ENCODE results near the gene ATP8A2.
A peak's percentile ranks its signal among the peaks of the same experiment; 100 is the strongest.
"Not testable (repeated sequence)": the region's sequence is repeated elsewhere in the genome, so short reads cannot be mapped to it uniquely, and the experiment has no call there.

Gene ATP8A2

DNA sequence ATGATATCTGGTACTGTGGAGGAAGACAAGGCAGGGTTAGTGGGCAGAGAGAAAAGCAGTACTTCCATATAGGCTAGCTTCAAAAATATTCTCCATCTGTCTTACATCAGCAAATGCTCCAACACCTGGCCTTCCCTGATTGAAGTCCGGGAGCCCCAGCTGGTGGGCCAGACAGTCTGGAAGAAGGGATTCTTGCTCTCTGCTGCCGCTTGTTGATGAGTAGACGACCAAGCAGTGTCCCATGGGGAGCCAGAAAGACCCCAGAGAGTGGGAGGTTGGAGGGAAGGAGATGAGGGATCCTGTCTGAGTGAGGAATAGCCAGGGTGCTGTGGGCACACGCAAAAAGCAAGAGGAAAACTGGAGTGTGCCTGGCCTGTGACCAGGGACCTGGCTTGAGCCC lies 95.1 kb downstream of the ATP8A2 start:
- no peak for DNase-seq

DNA sequence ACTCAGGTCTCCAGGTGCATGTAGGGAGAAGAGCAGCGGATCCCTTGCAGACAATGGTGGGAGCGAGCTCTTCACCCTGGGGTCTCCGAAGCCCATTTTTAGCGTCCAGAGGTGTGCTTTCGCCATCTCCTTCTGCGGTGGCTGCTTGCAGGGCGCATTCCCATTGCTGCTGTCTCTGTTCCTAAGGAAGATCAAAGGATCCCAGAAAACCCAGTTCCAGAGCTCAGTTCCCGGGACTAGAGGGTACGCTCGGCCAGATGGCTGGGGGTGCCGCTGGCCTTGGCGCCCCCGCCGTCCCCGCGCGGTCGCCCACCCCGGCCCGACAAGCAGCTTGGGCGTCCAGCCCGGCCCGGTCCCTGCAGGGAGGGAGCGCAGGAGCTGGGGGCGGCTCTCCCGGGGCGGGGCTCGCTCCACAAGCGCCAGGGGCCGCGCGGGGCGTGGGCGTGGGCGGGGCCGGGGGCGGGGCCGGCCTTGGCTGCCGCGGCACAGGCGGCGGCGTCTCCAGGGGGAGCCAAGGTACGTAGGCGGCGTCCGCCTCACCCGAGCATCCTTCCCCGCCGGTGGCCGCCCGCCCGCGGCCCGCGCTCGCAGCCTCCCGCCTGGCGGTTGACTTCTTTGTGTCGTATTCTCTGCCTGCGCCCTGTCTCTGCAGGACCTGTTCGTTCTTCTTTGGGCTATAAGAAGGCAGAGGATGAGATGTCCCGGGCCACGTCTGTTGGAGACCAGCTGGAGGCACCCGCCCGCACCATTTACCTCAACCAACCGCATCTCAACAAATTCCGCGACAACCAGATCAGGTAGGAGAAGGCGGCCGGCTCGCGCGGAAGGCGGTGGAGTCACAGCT lies 96.8 kb downstream of the ATP8A2 start:
- no peak for DNase-seq

DNA sequence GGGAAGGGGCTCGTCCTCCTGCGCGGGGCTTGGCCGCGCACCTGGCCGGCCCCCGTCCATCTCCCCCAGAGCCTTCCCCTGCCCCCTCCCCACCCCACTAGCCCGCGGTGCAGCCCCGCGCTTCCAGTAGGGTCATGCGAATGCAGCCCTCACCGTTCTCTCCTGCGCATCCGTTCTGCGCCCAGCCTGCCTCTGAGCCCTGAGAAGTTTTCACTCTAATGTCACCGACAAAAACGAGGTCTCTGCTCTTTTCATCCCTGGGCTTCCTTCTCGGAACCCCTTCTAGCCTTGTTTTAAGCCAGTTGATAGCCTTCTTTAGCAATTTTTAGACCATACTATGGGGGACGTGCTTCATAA lies 97.4 kb downstream of the ATP8A2 start:
- DNase-seq = no peak

DNA sequence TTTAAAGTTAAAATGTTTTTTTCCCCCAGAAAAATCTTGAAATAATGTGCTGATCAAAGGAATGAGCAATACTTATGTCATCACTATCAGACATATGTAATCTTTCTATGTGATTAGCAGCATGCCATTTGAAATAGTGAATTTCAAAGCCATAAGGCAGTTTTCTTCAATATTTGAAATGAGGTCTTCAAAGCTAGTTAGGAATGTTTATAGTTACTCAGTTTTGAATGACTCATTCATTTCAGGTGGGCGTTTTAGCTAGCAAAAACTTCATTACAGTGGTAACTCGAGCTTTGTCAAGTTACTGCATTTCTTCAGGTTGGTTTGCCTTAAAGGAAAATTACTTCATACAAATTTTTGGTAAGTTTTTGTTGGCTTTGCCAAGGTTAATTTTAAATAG lies 102.1 kb downstream of the ATP8A2 start:
- no peak for DNase-seq

DNA sequence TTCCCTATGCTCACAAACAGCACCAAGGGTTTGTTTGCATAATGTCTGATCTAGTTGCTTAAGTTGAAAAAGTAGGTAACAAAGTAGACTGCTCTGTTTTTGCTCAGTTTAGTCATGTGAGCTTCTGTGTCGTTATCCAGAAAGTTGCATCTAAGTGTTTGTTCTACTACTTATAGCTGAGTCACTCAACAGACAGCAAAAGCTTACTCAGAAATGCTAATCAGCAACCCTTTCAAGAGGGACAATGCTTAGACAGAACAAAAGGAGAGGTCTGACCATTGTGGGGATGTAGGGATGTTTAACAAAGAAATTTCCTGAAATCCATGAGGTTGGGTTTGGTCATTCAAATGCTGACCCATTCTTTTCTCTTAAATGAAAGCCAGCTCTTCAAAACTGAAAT lies 106.4 kb downstream of the ATP8A2 start:
- no peak for DNase-seq

DNA sequence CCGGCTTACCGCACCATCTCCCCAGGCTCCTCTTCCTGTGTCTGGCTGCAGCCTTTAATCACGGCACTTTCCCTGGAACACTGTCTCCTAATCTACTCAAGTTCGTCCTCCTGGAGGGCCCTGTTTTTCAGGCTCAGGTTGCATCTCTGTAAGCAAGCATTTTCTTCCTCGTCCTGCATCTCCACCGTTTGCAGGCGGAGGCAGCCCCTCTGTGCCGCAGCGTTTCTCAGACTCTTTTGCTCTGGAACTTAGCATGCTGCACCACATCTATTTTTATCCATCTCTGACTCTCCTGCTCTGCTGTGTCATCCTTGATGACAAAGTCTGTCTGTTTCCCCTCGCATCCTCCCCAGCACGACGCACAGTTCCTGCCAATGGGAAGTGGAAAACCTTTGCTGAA lies 117.5 kb downstream of the ATP8A2 start:
- no peak for DNase-seq

DNA sequence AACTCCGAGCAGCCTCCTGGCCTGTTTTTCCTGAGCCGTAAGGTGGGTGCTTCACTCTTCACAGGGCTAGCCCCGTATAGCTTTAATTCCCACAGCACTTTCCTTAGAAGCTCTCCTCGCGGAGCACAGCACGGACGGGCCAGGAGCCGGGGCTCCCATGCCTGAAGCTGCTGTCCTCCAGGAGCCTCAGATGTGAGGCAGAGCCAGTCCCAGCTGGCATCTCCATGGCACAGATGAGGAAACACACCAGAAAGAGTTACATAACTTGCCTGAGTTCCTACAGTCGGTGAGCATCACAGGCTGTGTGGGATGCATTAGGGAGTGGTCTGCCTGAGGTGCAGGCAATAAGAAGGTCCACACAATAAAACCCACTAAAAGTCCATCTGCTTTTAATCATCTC lies 118.5 kb downstream of the ATP8A2 start:
- DNase-seq = no peak

DNA sequence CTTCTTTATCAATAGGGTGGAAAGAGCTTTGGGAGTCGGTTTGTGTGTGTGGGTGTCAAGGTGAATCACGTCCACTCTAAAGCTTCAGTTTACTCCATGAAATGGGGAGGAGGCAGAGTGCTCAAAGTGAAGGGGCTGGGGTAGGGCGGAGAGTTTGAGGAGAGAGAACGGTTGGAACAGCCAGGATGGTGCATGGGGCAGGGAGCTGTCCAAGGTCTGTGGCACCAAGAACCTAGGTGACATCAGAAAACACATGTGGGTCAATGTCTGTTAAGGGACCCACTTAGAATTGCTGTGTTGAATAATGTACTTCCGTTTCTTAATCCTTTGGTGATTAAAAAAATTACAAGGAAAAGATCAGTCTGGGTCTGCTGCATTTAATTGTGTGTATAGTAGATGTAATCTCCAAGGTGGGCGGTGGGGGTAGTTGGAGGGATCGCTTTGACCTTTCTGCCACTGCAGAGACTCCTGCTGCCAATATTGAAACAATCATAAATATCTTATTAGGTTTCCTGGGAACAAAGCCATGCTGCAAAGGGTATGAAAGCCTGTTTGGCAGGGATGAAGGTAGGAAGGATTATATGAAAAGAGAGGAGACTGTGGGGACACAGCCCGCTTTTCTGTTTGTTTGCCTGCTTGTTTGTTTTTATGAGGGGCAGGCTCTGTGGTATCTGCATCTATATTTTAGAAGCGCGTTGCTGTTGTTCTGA lies 122.3 kb downstream of the ATP8A2 start:
- DNase-seq = peak in 1 of 2 experiments; percentile 0

DNA sequence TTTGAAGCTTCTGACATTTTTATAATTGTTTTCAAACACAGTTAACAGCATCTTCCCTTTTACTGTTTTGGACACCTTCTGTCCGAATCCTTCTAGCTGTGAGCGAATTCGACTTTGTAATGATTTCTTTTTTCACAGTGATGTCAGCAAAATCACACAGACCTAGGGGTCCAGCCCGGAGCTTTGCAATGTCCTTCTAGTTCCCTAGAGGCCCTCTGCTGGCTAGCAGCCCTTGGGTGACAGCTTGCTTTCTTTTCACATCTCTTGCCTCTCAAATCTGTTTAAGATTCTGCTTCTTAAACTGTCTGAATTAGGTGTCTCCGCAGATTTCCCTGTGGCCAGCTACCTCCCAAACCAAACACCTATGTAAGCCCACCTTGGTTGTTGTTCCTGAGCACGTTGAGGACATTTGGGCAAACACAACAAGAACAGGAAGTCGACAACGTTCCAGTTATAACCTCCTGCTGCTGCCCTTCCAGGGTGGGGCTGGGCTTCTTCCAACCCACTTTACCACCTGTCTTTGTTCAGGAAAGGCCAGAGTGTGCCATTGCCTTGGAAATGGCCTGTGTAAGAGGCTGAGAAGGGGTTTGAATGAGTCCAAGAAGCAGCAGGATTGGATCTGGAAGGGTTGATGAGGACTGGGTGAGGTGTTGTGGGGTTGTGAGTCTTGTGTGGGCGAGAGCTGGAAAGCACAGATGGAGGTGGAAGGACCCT lies 123.1 kb downstream of the ATP8A2 start:
- DNase-seq = no peak

DNA sequence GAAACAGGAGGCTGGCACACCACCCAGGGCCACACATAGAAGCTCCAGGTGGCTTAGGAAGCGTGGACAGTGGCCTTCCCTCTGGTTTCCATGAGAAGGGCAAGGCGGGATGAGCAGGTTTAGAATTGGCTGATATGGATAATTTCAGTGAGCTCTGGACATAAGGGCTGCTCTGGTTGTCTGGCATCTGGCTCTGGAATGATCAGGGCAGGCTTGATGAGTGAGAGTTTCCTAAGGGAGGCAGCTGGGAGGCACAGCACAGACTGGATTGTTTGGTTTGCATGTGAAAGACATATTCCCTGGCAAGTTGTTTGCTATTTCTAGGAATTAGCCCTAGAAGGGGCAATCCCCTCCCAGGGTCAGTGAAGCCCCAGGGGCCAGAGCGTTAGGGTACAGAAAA lies 129.5 kb downstream of the ATP8A2 start:
- DNase-seq = no peak

DNA sequence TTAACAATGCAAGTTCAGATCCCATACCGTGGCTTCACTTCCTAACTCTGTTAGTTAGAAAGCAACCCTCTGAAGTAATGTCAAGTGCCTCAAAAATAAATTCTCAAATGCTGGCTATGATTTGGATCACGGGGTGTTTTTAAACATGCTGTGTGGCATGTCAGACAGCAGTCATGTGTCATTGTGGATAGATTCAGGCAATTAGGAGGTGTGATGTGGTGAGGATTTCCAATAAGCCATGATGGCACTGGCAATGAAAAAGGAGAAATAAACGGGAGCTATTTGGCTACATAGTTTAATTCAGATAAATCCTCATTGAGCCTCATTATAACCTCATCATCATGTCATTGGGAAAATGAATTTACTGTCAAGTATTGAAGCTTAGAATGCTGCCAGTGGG lies 130.3 kb downstream of the ATP8A2 start:
- DNase-seq = no peak

DNA sequence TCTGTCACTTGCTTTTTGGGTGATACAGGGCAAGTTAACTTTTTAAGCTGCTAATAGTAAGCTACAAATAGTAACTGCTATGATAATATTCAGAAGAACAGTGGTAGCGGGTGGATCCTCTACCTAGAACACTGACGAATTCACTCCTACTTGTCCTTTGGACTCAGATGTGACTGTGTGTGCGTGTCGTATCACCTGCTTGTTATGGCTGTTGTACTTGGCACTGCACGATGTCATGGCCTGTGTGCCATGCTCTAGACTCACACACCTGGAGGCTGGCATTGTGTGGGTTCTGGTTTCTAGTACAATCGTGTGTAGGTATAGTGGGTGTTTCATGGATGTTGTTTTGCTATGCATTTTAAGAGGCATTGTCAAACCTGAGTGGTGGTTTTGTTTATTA lies 130.8 kb downstream of the ATP8A2 start:
- DNase-seq = no peak

DNA sequence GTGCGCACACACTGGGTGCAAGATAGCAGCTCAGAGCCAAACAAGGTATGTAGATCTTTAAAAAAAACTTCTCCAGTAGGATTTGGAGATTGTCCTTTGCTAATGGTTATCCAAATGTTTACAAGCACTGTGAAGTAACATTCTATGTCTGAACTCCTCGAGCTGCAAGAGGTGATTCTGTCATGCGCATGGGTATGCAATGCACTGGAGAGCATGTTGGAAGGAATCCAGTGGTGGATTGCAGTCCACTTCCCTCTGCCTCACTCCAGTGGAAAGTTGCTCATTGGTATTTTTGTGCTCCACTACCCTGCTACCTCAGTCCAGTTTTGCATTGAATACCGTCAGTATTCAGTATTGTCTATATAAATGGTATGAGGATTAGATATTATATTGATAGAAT lies 132.1 kb downstream of the ATP8A2 start:
- no peak for DNase-seq

DNA sequence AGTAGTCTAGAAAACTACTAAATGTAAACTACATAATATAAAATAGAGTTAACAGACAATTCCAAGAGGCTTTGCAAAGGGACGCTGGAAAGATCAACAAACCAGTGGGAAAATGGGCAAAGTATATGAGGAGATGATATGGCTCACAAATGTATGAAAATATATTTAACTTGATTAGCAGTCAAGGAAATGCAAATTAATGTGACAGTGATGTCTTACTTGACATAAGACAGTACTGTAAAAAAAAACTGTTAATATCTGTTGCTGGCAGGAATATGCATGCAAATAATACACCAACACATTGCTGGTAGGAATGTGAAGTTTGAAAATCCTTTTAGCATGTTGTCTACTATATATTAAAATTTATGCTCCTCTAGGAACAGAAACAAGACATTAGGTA lies 136.1 kb downstream of the ATP8A2 start:
- no peak for DNase-seq

DNA sequence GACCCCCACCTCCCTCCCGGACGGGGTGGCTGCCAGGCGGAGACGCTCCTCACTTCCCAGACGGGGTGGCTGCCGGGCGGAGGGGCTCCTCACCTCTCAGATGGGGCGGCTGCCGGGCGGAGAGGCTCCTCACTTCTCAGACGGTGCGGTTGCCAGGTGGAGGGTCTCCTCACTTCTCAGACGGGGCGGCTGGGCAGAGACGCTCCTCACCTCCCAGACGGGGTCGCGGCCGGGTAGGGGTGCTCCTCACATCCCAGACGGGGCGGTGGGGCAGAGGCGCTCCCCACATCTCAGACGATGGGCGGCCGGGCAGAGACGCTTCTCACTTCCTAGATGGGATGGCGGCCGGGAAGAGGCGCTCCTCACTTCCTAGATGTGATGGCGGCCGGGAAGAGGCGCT lies 141.3 kb downstream of the ATP8A2 start:
- not testable (repeated sequence) for DNase-seq

DNA sequence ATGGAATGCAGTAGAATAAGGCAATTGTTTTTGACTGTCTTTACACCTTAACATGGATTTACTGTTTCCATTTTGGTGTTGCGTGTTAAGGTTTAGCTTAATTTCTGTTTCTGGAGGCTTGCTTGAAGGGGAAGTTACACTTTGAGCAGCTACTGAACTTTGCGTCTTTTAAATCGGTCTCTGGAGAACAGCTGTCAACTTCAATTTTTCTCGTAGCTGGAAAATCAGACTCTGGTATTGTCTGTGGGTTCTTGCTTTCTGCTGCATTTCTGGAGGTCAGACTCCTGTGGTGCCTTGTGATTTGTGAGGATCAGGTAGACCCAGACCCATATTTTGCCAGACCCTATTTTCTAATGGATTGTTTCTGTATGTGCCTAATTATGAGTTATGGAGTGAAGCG lies 146.7 kb downstream of the ATP8A2 start:
- DNase-seq = no peak

DNA sequence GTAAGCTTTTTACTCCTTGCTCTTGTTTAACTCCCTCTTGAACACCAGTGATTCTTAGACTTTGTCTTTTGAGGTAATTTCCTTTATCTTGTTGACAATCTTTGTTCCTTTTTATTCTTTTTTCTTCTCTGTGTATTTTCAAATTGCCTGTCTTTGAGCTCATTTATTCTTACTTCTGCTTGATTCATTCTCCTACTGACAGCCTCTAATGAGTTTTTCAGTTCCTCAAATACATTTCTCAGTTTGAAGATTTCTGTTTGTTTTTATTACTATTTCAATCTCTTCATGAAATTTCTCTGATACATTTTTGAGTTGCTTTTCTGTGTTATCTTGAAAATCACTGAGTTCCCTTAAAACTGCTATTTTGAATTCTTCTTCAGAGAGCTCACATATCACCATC lies 154.1 kb downstream of the ATP8A2 start:
- no peak for DNase-seq

DNA sequence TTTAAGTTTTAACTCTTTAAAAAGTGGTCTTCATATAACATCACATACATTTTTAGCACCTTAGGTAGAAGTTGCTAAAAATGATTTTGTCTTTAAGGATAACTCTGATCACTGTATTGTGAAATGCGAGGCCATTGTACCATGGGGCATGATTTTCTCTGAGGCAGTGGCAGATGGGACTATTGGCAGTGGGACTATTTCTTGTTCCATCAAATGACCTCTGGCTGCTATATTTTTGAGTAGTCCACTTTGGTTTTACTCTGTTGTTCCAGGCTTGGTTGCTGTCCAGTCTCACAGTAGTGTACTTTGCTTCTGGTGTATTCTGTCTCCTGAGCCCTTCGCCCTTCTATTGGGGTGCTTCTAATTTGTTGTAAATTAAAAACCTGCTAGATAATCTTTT lies 156.5 kb downstream of the ATP8A2 start:
- DNase-seq = no peak

DNA sequence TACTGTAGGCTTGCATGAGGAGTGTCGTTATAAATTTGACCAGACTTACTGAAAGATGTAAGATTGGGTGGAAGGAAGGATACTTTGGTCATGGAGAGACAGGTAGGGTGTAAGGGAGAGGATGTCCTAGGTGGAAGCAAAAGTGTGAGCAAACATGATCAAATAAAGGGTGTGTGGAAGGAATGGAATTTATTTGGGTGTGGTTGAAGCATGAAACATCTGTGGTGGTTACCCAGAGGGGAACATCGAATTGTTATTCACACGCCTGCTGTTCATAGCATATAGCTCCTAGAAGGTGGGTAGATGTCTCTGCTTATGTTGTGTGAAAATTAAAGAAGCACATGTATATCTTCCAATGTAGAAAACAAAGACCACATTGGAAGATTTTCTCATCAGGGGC lies 157.7 kb downstream of the ATP8A2 start:
- DNase-seq = no peak

DNA sequence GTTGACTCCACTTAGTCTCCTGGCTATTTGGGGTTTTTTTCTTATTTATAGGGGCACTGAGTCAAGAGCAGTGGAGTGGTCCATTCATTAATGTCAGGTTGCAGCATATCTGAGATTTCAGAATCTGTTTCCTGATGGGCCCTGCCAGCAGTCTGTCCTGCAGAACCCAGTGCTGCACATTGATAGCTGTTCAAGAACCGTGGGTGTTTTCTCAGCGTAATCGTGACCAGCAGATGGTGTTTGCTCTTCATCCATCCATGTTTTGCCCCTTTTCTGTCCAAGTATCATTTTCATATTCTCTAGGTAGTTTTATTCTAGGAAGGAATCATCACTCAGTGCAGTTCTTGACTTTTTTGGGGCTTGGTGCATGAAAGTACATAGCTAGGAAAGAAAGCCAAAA lies 166.5 kb downstream of the ATP8A2 start:
- no peak for DNase-seq

DNA sequence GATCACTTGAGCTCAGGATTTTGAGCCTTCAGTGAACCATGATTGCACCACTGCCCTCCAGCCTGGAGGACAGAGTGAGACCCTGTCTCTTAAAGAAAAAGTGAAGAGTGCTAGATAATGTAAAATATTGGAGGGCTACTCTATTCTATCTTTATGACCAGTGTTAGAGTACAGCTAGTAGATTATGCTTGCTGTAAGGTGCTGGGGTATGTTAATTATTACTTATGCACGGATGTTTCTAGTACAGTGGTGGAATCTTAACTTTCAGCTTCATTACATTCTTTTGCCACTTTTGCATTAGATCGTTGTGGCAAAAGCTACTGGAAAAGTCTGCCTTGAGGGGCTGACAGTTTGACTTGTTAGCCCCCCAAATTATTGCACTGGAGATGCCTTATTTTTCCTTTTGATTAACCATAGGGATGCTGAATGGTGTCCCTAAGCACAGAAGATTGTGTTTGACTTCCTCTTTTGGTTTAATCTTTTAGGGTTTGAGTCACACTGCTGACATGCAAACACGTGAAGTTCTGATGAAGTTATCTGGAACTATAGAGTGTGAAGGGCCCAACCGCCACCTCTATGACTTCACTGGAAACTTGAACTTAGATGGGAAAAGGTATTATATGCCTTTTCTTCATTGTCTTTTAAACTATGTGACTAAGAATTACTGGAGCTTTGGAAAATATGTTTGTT lies 169.8 kb downstream of the ATP8A2 start:
- DNase-seq = no peak

DNA sequence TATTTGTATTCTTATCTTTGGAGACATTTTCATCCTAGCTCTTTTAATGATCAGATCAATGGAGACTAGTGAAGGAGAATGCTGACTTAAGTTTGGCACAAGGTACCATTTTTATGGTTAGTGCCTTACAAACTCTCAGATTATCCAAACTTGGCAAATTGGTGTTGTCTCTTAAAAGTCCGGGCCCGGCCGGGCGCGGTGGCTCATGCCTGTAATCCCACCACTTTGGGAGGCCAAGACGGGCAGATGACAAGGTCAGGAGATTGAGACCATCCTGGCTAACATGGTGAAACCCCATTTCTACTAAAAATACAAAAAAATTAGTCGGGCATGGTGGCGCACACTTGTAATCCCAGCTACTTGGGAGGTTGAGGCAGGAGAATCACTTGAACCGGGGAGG lies 177.2 kb downstream of the ATP8A2 start:
- not testable (repeated sequence) for DNase-seq

DNA sequence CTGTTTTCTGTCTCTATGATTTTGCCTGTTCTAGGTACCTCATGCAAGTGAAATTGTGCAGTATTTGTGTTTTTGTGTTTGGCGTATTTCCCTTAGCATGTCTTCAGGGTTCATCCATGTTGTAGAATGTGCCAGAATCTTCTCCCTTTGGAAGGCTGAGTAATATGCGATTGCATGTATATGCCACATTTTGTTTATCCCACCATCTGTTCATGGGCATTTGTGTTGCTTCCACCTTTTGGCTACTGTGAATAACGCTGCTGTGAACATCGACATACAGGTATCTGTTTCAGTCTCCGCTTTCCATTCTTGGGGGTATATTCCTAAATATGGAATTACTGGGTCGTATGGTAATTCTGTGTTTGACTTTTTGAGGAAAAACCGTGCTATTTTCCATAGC lies 190.0 kb downstream of the ATP8A2 start:
- no peak for DNase-seq
